ENCODE results near the gene ARHGEF7. TPM values are rescaled to one million over a fixed set of nuclear protein-coding genes. Genes with fewer than 3 reads are reported as not detected.
A peak's percentile ranks its signal among the peaks of the same experiment; 100 is the strongest.

ARHGEF7 gene
- total and polyA plus RNA-seq, 8 donors, result 52.8 to 86.0 (median 72.2) TPM

GRCh38 chr13:111330066-111330610 lies 215.0 kb downstream of the ARHGEF7 start:
- intact Hi-C loops (cut with DNase I), result no loop called here
- H3K27ac ChIP-seq, result no peak overlapping the region
- H3K4me3 ChIP-seq, result no peak overlapping the region
- peaks cover 0 to 7% of the 10 kb centered on the region in 2 donors for H3K9me3 ChIP-seq
- DNase-seq (peak in 2 of 4 donors; percentile 25 to 58), ATAC-seq (no peak)
- no peaks in the 10 kb centered on the region for H3K4me1 ChIP-seq
- H3K27me3 ChIP-seq, result no peaks in the 10 kb centered on the region
- no peaks in the 10 kb centered on the region for H3K36me3 ChIP-seq
- TF ChIP-seq CTCF (IDR thresholded peaks at IDR 0.05), result no peak

- Histone ChIP-seq H3K27ac (no peak overlapping the region), H3K36me3 (no peaks in the 10 kb centered on the region), H3K4me3 (no peak overlapping the region), H3K27me3 (no peaks in the 10 kb centered on the region), H3K9me3 (peaks cover 0 to 7% of the 10 kb centered on the region in 2 donors), H3K4me1 (no peaks in the 10 kb centered on the region)
- no peak for ATAC-seq
- no peak for TF ChIP-seq CTCF (IDR thresholded peaks at IDR 0.05)
- intact Hi-C loops (cut with DNase I), result no loop called here
- DNase-seq, result no peak
Observed at GRCh38 chr13:111335298-111335697, 220.2 kb downstream of the ARHGEF7 start.

- no peak for DNase-seq
- intact Hi-C loops (cut with DNase I), result no loop called here
- Histone ChIP-seq H3K27me3 (no peaks in the 10 kb centered on the region), H3K9me3 (peaks cover 0 to 7% of the 10 kb centered on the region in 2 donors), H3K27ac (no peak overlapping the region), H3K36me3 (no peaks in the 10 kb centered on the region), H3K4me1 (no peaks in the 10 kb centered on the region), H3K4me3 (no peak overlapping the region)
- ATAC-seq, result no peak
- TF ChIP-seq CTCF (IDR thresholded peaks at IDR 0.05), result no peak
Observed at GRCh38 chr13:111336666-111337065, 221.6 kb downstream of the ARHGEF7 start.

GRCh38 chr13:111337206-111337605 lies 222.1 kb downstream of the ARHGEF7 start:
- DNase-seq (no peak), ATAC-seq (no peak)
- TF ChIP-seq CTCF (IDR thresholded peaks at IDR 0.05), result no peak
- H3K27me3 ChIP-seq, result no peaks in the 10 kb centered on the region
- peaks cover 0 to 7% of the 10 kb centered on the region in 2 donors for H3K9me3 ChIP-seq
- H3K27ac ChIP-seq, result no peak overlapping the region
- H3K4me3 ChIP-seq, result no peak overlapping the region
- no peaks in the 10 kb centered on the region for H3K36me3 ChIP-seq
- H3K4me1 ChIP-seq, result no peaks in the 10 kb centered on the region
- intact Hi-C loops (cut with DNase I), result no loop called here

- Histone ChIP-seq H3K27ac (no peak overlapping the region), H3K4me1 (no peaks in the 10 kb centered on the region), H3K27me3 (no peaks in the 10 kb centered on the region), H3K4me3 (no peak overlapping the region), H3K36me3 (no peaks in the 10 kb centered on the region), H3K9me3 (peaks cover 0 to 7% of the 10 kb centered on the region in 2 donors)
- DNase-seq, result no peak
- no peak for ATAC-seq
- no peak for TF ChIP-seq CTCF (IDR thresholded peaks at IDR 0.05)
- intact Hi-C loops (cut with DNase I), result no loop called here
Observed at GRCh38 chr13:111337741-111338140, 222.6 kb downstream of the ARHGEF7 start.
